HCT116 (cell line): ENCODE results near the gene MAGEB1.

Source experiments
- CEBPB ChIP-seq: IDR thresholded peaks from 2 replicates; pipeline ENCODE4 v1.6.1; 2012; ENCODE audit warnings: low read depth
- CTCF ChIP-seq, 3 experiments: fragments of 200-600 bp in 1 of 3; sonication (generic) in 1 of 3; IDR thresholded peaks in 2 of 3; conservative IDR thresholded peaks in 1 of 3; 2 replicates each; pipeline ENCODE4 v1.5.1; 2012 to 2017; ENCODE audit warnings: low read depth in 2 of 3, low read length in 2 of 3, antibody characterized with exemption in 1 of 3, borderline replicate concordance in 1 of 3, control low read depth in 1 of 3, mild to moderate bottlenecking in 1 of 3, mixed read lengths in 1 of 3, mixed run types in 1 of 3, moderate library complexity in 1 of 3; ENCODE audit not compliant: insufficient read depth in 1 of 3
- EZH2phosphoT487 ChIP-seq: fragments of 200-600 bp; IDR thresholded peaks from 2 replicates; pipeline ENCODE4 v1.6.1; 2018; ENCODE audit warnings: antibody characterized with exemption, borderline replicate concordance
- FOSL1 ChIP-seq: IDR thresholded peaks from 2 replicates; pipeline ENCODE4 v1.6.1; 2012; ENCODE audit warnings: low read depth
- JUND ChIP-seq: IDR thresholded peaks from 2 replicates; pipeline ENCODE4 v1.6.1; 2012
- MAX ChIP-seq: IDR thresholded peaks from 2 replicates; pipeline ENCODE4 v1.6.1; 2012
- POLR2A ChIP-seq: IDR thresholded peaks from 2 replicates; pipeline ENCODE4 v1.7.0; 2011; ENCODE audit warnings: borderline replicate concordance; ENCODE audit not compliant: insufficient read depth, insufficient read length; ENCODE audit errors: extremely low read depth
- POLR2AphosphoS5 ChIP-seq: IDR thresholded peaks from 2 replicates; pipeline ENCODE4 v1.6.1; 2011; ENCODE audit warnings: mild to moderate bottlenecking, low read depth, low read length, moderate library complexity
- RAD21 ChIP-seq: IDR thresholded peaks from 2 replicates; pipeline ENCODE4 v1.6.1; 2012; ENCODE audit warnings: low read depth, mild to moderate bottlenecking
- REST ChIP-seq: IDR thresholded peaks from 2 replicates; pipeline ENCODE4 v1.6.1; 2012; ENCODE audit warnings: low read depth
- SIN3A ChIP-seq: IDR thresholded peaks from 2 replicates; pipeline ENCODE4 v1.6.1; 2012; ENCODE audit warnings: low read depth
- ZBTB33 ChIP-seq: IDR thresholded peaks from 2 replicates; pipeline ENCODE4 v1.6.1; 2011; ENCODE audit warnings: mild to moderate bottlenecking, low read length, moderate library complexity; ENCODE audit not compliant: insufficient replicate concordance; ENCODE audit errors: extremely low read depth
- ZNF274 ChIP-seq: fragments of 200-500 bp; sonication (Bioruptor generic); IDR thresholded peaks from 2 replicates; pipeline ENCODE4 v1.6.1; 2014; ENCODE audit warnings: mild to moderate bottlenecking, low read depth, low read length, inconsistent platforms

- TF ChIP-seq CTCF (IDR thresholded peaks at IDR 0.05 in 2 of 3, conservative IDR thresholded peaks at IDR 0.05 in 1 of 3; ENCODE audit: borderline replicate concordance in 1 of 3, insufficient read depth in 1 of 3, low read depth in 2 of 3, low read length in 2 of 3) (no peak), FOSL1 (no peak), SIN3A (no peak), POLR2AphosphoS5 (no peak), POLR2A (no peak), MAX (no peak), REST (no peak), CEBPB (no peak), JUND (no peak), EZH2phosphoT487 (no peak), ZBTB33 (no peak), ZNF274 (no peak), RAD21 (no peak)
These were observed 49.7 kb downstream of the MAGEB1 start for GRCh38 chrX:30296408-30297254.
